PC-3 (cell line): Measurements from ENCODE around the gene CCDC80. TPM values are rescaled to one million over a fixed set of nuclear protein-coding genes. Genes with fewer than 3 reads are reported as not detected.

Experiments used
- ATAC-seq: fragments of 200-7000 bp; cut with Tn5 transposase; 2 replicates; pipeline ENCODE4 v1.9.1; 2020; ENCODE audit warnings: mild to moderate bottlenecking, moderate library complexity
- BruUV-seq: library from RNA; stranded (reverse); fragments of 400-500 nt; replicated peaks from 2 replicates; lab custom pipeline; 2021; lab: Mats Ljungman, UMichigan
- CTCF ChIA-PET: fragments of 300-600 bp; sonication (Branson Sonifier 250); formaldehyde crosslinking; loops from one replicate; lab custom pipeline; 2022; ENCODE audit warnings: antibody characterized with exemption; lab: Charles Lee
- POLR2A ChIA-PET: fragments of 300-600 bp; sonication (Branson Sonifier 250); formaldehyde crosslinking; loops from one replicate; lab custom pipeline; 2022; ENCODE audit warnings: antibody characterized with exemption; ENCODE audit not compliant: unreplicated experiment; lab: Charles Lee
- DNase-seq: peaks from one replicate; pipeline ENCODE4 v3.0.0-alpha.2; 2015
- H2AFZ ChIP-seq: fragments of 300-600 bp; sonication (generic); 2 replicates; pipeline ENCODE4 v1.6.0; 2016; ENCODE audit warnings: antibody characterized with exemption, low read length
- H3F3A ChIP-seq: fragments of 300-600 bp; sonication (generic); one replicate; pipeline ENCODE4 v1.6.0; 2017; ENCODE audit warnings: antibody characterized with exemption, low read length, control low read depth, mild to moderate bottlenecking; ENCODE audit not compliant: unreplicated experiment
- H3K27ac ChIP-seq: fragments of 300-600 bp; sonication (generic); 2 replicates; pipeline ENCODE4 v1.5.1; 2016; ENCODE audit warnings: mild to moderate bottlenecking, low read length
- H3K27me3 ChIP-seq: fragments of 300-600 bp; sonication (generic); 2 replicates; pipeline ENCODE4 v1.6.1; 2016; ENCODE audit warnings: low read length, mixed read lengths
- H3K36me3 ChIP-seq: fragments of 300-600 bp; sonication (generic); 2 replicates; pipeline ENCODE4 v1.6.1; 2016; ENCODE audit warnings: low read depth, mixed run types, low read length, mixed read lengths
- H3K4me1 ChIP-seq: fragments of 300-600 bp; sonication (generic); 2 replicates; pipeline ENCODE4 v1.5.1; 2016; ENCODE audit warnings: low read length; ENCODE audit not compliant: insufficient read depth
- H3K4me2 ChIP-seq: fragments of 300-600 bp; sonication (generic); 2 replicates; pipeline ENCODE4 v1.6.0; 2016; ENCODE audit warnings: low read length
- H3K4me3 ChIP-seq: fragments of 300-600 bp; sonication (generic); 2 replicates; pipeline ENCODE4 v1.5.1; 2016; ENCODE audit warnings: mild to moderate bottlenecking, low read length, mixed read lengths
- H3K79me2 ChIP-seq: fragments of 300-600 bp; sonication (generic); 2 replicates; pipeline ENCODE4 v1.6.1; 2017; ENCODE audit warnings: low read length, mixed read lengths
- H3K9ac ChIP-seq: fragments of 300-600 bp; sonication (generic); 2 replicates; pipeline ENCODE4 v1.6.0; 2016; ENCODE audit warnings: mild to moderate bottlenecking, low read length
- H3K9me2 ChIP-seq: fragments of 300-600 bp; sonication (generic); replicated peaks from 2 replicates; pipeline ENCODE4 v1.6.1; 2016; ENCODE audit warnings: mixed run types, low read length, mixed read lengths
- H3K9me3 ChIP-seq: fragments of 300-600 bp; sonication (generic); 2 replicates; pipeline ENCODE4 v1.6.1; 2016; ENCODE audit warnings: low read length, mixed read lengths
- H4K20me1 ChIP-seq: fragments of 300-600 bp; sonication (generic); 2 replicates; pipeline ENCODE4 v1.6.1; 2016; ENCODE audit warnings: low read length, mixed read lengths
- CTCF ChIP-seq: fragments of 300-600 bp; sonication (generic); conservative IDR thresholded peaks from 2 replicates; pipeline ENCODE4 v1.5.1; 2017; ENCODE audit warnings: antibody characterized with exemption, low read depth, mild to moderate bottlenecking, low read length
- EZH2 ChIP-seq: fragments of 300-600 bp; sonication (generic); IDR thresholded peaks from one replicate; pipeline ENCODE4 v1.6.1; 2017; ENCODE audit warnings: antibody characterized with exemption, mild to moderate bottlenecking, low read length; ENCODE audit not compliant: unreplicated experiment
- EZH2phosphoT487 ChIP-seq: fragments of 300-600 bp; sonication (generic); IDR thresholded peaks from 2 replicates; pipeline ENCODE4 v1.6.1; 2018; ENCODE audit warnings: mild to moderate bottlenecking, antibody characterized with exemption, low read length, borderline replicate concordance
- intact Hi-C: fragments of 100-400 bp; cut with micrococcal nuclease; formaldehyde crosslinking; loops from 2 replicates; pipeline ENCODE4 v1.9.0; 2023
- total RNA-seq: library from RNA; depleted of rRNA; stranded (reverse); fragments of >200 nt; gene quantifications from 2 replicates; pipeline ENCODE4 v1.2.3, GENCODE V29; 2014

CCDC80 gene
- total RNA-seq, 1 experiment from 2014 or later, result 17.0 TPM

GRCh38 chr3:112644453-112644852 lies 3.5 kb upstream of the CCDC80 start:
- no peaks in the 10 kb centered on the region for H3K79me2 ChIP-seq
- peaks cover 81% of the 10 kb centered on the region for H3K4me1 ChIP-seq
- no peaks in the 10 kb centered on the region for H3K9me2 ChIP-seq
- H3K27me3 ChIP-seq, result no peaks in the 10 kb centered on the region
- H3F3A ChIP-seq, result no peaks in the 10 kb centered on the region
- no peak overlapping the region for H3K4me2 ChIP-seq
- ATAC-seq, result no peak
- ChIA-PET POLR2A (no interaction called here), CTCF (interaction anchor here (0.6 kb wide), 1 partner anchor 836 kb away, joined by 4 read pairs; no protein-coding TSS in a partner anchor)
- H3K27ac ChIP-seq, result no peak overlapping the region
- H3K9me3 ChIP-seq, result no peaks in the 10 kb centered on the region
- no peaks in the 10 kb centered on the region for H4K20me1 ChIP-seq
- DNase-seq, result no peak
- no peak overlapping the region for H2AFZ ChIP-seq
- no peak for TF ChIP-seq EZH2phosphoT487
- no peak for TF ChIP-seq CTCF
- TF ChIP-seq EZH2, result no peak
- no TSS peak for BruUV-seq
- intact Hi-C loops, result no loop called here
- H3K36me3 ChIP-seq, result no peaks in the 10 kb centered on the region
- H3K9ac ChIP-seq, result no peak overlapping the region
- H3K4me3 ChIP-seq, result no peak overlapping the region

- no peak overlapping the region for H2AFZ ChIP-seq
- H3K4me3 ChIP-seq, result no peak overlapping the region
- H3K4me1 ChIP-seq, result peaks cover 74% of the 10 kb centered on the region
- no peak for DNase-seq
- H3F3A ChIP-seq, result no peaks in the 10 kb centered on the region
- no peak for TF ChIP-seq CTCF
- no peak for TF ChIP-seq EZH2
- no peak for TF ChIP-seq EZH2phosphoT487
- no peaks in the 10 kb centered on the region for H3K27me3 ChIP-seq
- H3K4me2 ChIP-seq, result peak overlapping the region; percentile 78
- POLR2A ChIA-PET, result no interaction called here
- ATAC-seq, result no peak
- H3K36me3 ChIP-seq, result no peaks in the 10 kb centered on the region
- H3K27ac ChIP-seq, result no peak overlapping the region
- no peaks in the 10 kb centered on the region for H3K9me3 ChIP-seq
- CTCF ChIA-PET, result interaction anchor here (0.6 to 2.3 kb wide), 5 partner anchors 33 to 172 kb away, joined by 3 to 21 read pairs (median 9); no protein-coding TSS in a partner anchor
- H4K20me1 ChIP-seq, result no peaks in the 10 kb centered on the region
- H3K79me2 ChIP-seq, result no peaks in the 10 kb centered on the region
- no TSS peak for BruUV-seq
- H3K9me2 ChIP-seq, result no peaks in the 10 kb centered on the region
- no peak overlapping the region for H3K9ac ChIP-seq
- intact Hi-C loops, result loop anchor here (1.0 to 2.0 kb wide), 6 partner anchors 33 to 335 kb away; no protein-coding TSS in a partner anchor
Measured at GRCh38 chr3:112643621-112644240, 2.8 kb upstream of the CCDC80 start.
